GM12878 (cell line): ENCODE measurements around the gene RANBP17.

ENCODE experiments used
- BHLHE40 ChIP-seq, 2 experiments: fragments of 450-650 bp in 1 of 2; IDR thresholded peaks; 2 replicates each; pipeline ENCODE4 v1.6.1; 2011 to 2017; ENCODE audit warnings: low read depth in 2 of 2, borderline replicate concordance in 1 of 2, improper control_type of control experiment in 1 of 2, low read length in 1 of 2, mild to moderate bottlenecking in 1 of 2
- EP300 ChIP-seq, 2 experiments: fragments of 150-350 bp in 1 of 2; IDR thresholded peaks; 2 replicates each; pipeline ENCODE4 v1.6.1; 2011 to 2012; ENCODE audit warnings: low read depth in 2 of 2, low read length in 2 of 2, borderline replicate concordance in 1 of 2, improper control_type of control experiment in 1 of 2, inconsistent platforms in 1 of 2; ENCODE audit not compliant: control insufficient read depth in 1 of 2
- FOXK2 ChIP-seq: fragments of 450-650 bp; IDR thresholded peaks from 2 replicates; pipeline ENCODE4 v1.6.1; 2017; ENCODE audit warnings: mild to moderate bottlenecking, moderate library complexity
- KDM1A ChIP-seq: fragments of 200-600 bp; sonication (generic); IDR thresholded peaks from 2 replicates; pipeline ENCODE4 v1.6.1; 2016; ENCODE audit warnings: borderline replicate concordance
- USF2 ChIP-seq: IDR thresholded peaks from 2 replicates; pipeline ENCODE4 v1.6.1; 2011; ENCODE audit warnings: low read depth, low read length, improper control_type of control experiment, borderline replicate concordance
- TF ChIP-seq, protein P1 (sequence below), 3 experiments: IDR thresholded peaks in 2 of 3; conservative IDR thresholded peaks in 1 of 3; 2 replicates each; pipeline ENCODE4 v1.5.1; 2011; ENCODE audit warnings: low read depth in 3 of 3, low read length in 3 of 3, mild to moderate bottlenecking in 3 of 3, control low read depth in 2 of 3, moderate library complexity in 2 of 3, inconsistent platforms in 1 of 3, mixed read lengths in 1 of 3; ENCODE audit not compliant: control insufficient read depth in 2 of 3, insufficient read depth in 1 of 3; ENCODE audit errors: extremely low read depth in 1 of 3

DNA sequence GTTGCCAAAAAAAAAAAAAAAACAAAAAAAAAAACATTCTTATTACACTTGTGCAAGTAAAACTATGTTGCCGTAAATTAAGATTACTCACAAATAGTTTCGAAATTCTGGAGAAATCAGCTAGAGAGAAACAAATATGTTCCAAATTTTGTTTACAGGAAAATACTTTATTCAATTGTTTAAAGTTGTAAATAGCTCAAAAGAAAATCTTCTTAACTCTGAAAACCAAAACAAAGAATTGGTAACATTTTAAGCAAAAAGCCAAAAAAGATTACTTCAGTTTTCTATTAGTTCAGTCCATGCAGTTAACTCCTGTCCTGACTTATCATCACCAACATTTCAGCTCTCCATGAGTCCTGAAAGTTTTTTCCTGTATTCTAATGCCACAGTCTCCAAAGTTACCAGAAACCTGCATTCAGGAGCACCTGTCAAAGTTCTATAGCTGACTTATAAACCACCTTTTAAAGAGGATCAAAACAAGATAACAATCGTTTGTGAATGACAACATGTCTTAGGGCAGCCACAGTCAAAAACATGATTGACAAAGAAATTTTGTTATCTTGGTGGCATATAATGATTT is 194.1 kb downstream of the RANBP17 start:
- TF ChIP-seq KDM1A (no peak), BHLHE40 (IDR thresholded peaks at IDR 0.05; ENCODE audit: borderline replicate concordance in 1 of 2, low read depth in 2 of 2, low read length in 1 of 2) (no peak), FOXK2 (no peak), USF2 (no peak), EP300 (IDR thresholded peaks at IDR 0.05; ENCODE audit: borderline replicate concordance in 1 of 2, control insufficient read depth in 1 of 2, low read depth in 2 of 2, low read length in 2 of 2) (no peak)
- TF ChIP-seq, protein P1, sequence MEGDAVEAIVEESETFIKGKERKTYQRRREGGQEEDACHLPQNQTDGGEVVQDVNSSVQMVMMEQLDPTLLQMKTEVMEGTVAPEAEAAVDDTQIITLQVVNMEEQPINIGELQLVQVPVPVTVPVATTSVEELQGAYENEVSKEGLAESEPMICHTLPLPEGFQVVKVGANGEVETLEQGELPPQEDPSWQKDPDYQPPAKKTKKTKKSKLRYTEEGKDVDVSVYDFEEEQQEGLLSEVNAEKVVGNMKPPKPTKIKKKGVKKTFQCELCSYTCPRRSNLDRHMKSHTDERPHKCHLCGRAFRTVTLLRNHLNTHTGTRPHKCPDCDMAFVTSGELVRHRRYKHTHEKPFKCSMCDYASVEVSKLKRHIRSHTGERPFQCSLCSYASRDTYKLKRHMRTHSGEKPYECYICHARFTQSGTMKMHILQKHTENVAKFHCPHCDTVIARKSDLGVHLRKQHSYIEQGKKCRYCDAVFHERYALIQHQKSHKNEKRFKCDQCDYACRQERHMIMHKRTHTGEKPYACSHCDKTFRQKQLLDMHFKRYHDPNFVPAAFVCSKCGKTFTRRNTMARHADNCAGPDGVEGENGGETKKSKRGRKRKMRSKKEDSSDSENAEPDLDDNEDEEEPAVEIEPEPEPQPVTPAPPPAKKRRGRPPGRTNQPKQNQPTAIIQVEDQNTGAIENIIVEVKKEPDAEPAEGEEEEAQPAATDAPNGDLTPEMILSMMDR (IDR thresholded peaks at IDR 0.05 in 2 of 3, conservative IDR thresholded peaks at IDR 0.05 in 1 of 3; ENCODE audit: control insufficient read depth in 2 of 3, extremely low read depth in 1 of 3, insufficient read depth in 1 of 3, low read depth in 3 of 3, low read length in 3 of 3) = no peak
